GM04504 (cell line): ENCODE data around the gene MYO1D.

Experiments
- DNase-seq: peaks from one replicate; pipeline ENCODE4 v3.0.0-alpha.2; 2012; ENCODE audit warnings: low read depth

Gene MYO1D

GRCh38 chr17:32819035-32819434 is 57.9 kb downstream of the MYO1D start:
- peak; percentile 50 for DNase-seq

DNA sequence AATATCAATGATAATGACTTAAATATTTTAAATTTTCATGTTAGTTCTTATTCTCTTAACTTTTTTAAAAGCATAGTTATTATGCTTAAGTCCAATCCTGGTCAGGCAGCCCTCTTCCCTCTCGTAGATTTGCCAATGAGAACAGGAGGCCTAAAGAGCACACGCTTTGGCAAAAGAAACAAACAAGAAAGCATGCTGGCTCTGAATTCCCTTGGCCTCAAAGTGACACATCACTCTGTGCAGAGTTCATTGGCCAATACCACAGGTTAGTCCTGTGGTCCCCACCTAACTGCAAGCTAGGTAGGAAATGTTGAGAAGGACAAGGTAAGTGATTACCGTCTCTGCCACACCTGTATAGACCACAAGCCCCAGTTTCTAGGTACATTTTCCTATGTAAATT is 61.5 kb downstream of the MYO1D start:
- no peak for DNase-seq

- no peak for DNase-seq
Measured at GRCh38 chr17:32814836-32815235, 62.1 kb downstream of the MYO1D start.

DNA sequence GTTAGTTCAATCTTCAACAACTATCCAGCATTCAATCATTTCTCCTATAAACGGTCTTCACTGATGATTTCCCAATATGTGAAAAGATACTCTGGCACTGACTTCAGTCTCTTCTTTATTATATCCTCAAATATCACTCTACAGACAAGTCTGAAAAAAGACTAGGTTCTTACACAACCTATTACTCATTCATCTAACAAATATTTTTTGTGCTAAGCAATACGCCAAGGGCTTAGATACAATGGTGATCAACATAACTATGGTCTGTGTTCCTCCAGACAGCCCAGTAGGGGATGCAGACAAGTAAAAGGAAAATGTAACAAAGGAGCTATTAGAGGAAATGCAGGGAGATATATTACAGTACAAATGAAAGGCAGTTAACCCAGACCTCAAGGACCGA is 63.9 kb downstream of the MYO1D start:
- DNase-seq = peak; percentile 47

- DNase-seq = no peak
Measured at GRCh38 chr17:32810690-32811089, 66.2 kb downstream of the MYO1D start.

GRCh38 chr17:32807577-32807976 is 69.3 kb downstream of the MYO1D start:
- DNase-seq = no peak

- no peak for DNase-seq
Measured at GRCh38 chr17:32806646-32807045, 70.3 kb downstream of the MYO1D start.

DNA sequence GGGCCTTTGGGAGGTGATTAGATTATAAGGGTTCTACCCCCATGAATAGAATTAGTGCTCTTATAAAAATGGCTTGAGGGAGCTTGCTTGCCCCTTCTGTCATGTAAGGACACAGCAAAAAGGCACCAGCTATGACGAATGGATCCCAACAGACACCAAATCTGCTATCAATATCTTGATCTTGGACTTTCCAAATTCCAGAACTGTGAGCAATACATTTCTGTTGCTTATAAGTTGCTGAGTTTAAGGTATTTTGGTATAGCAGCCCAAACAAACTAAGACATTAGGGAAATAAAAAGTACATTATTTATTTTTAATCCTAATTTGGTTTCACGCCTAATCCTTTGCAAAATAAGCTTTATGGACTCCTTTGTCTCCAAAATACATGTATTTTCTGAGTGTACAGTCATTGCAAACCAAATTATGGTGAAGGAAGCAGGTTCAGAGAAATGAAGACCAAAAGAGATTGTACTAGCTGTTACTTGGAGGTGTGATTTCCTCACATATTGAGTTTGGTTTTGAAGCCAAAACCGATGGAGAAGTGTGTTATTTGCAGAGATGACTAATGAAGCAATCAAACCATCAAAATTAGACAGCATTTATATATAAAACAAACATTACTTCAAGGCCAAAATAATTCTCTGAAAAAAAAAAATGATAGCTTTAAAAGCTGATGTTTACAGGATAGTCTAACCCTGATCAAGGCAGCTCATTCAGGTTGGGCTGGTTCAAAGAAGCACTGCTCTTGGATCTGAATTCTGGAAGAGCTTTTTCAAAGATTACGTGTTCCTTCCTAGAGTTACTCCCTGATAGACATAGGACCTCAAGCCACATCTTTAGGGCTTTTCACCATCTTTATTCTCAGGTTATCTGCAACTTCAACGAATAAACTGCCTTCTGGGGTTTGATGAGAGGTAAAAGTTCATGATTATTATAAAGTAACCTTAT is 71.6 kb downstream of the MYO1D start:
- no peak for DNase-seq

GRCh38 chr17:32803544-32803943 is 73.4 kb downstream of the MYO1D start:
- DNase-seq = no peak

- no peak for DNase-seq
Measured at GRCh38 chr17:32802306-32802705, 74.6 kb downstream of the MYO1D start.

- no peak for DNase-seq
Measured at GRCh38 chr17:32801641-32802040, 75.3 kb downstream of the MYO1D start.

GRCh38 chr17:32801193-32801592 is 75.7 kb downstream of the MYO1D start:
- no peak for DNase-seq

DNA sequence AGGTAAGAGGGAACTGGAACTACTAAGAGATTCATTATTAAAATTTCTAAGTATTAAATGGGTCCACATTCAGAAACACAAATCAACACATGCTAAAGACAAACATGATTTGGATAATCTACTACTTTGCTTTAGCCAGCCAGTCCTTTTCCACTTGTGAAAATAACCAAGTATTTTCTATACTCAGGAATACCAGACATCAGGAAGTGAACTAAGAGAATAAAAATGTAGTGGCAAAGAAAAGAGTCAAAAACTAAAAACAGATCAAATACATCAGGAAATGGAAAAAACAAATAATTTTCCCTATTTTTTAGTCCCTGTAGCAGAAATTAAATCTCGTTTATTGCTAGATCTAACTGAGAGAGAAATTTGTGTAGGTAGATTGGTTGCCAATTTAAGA is 78.0 kb downstream of the MYO1D start:
- no peak for DNase-seq

DNA sequence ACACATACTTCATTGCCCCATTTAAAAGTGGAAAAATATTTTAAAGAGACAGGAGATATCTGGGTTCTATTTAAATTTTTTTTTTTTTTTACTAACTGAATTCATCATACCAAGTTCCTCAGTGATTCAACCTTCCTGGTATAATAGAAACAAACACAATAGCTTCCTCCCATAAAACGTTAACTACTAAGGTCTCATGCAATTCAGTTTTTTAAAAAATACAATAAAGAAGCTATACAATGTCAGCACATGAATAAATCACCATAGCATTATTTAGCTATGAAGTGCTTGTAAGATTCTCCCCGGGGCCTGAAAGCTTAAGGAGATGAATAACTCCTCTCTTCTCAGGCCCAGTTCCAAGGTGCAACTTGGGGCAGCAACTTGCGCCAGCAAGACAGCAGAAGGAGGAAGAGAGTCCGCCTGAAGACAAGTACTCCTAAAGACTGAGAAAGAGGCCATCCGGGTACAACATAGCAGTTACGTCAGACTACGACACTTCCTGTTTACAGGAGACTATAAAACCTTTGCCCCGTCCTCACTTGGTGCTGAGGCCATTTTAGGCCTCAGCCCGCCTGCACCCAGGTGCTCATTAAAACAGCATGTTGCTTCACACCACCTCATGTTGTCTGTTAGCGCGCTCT is 81.5 kb downstream of the MYO1D start:
- no peak for DNase-seq

DNA sequence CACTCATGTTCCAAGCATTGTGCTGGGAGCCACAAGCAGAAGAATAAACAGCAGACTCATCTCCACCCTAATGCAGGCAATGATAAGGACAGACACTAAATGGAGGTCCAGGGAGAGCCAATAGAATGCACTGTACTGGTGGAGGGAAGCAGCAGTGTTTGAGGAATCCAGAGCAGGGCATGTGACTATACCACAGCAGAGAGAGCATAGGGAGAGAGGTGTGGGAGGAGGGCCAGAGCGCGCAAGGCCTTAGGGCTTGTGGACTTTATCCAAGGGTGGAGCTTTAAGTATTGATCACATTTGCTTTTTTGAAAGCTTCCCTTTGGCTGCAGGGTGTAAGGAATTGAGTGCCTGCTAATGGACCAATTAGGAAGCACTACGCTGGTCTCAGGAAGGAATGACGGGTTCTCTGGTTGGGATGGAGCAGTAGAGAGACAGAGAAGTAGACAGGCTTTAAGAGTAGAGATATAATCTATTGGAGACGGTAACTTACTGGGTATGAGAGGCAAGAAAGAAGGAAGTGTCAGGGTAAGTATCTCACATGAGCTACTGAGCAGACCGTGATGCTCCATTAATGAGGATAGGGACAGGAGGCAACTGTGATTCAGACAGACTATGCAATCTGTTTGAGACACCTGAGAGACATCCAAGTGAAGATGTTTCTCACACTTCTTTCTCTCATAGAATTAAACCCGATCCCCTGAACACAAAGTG is 82.2 kb downstream of the MYO1D start:
- DNase-seq = no peak

GRCh38 chr17:32793841-32794240 is 83.1 kb downstream of the MYO1D start:
- no peak for DNase-seq

DNA sequence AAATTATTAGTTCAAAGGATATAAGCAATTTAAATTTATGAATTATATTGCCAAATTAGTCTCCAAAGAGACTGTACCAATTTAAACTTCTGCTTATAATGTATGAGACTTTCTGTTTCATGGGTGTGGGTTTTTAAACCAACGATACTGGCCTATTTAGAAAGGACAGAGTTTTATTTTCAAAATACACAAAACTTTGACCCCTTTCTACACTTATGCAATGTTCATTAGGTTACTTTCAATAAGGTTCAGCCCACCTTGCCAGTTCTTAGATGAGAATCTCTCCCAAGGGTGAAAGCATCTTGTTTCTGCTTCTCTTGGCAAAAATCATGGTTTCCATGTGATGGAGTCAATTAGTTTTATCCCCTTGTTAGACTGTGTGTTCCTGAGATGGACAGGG is 84.7 kb downstream of the MYO1D start:
- no peak for DNase-seq

GRCh38 chr17:32786169-32786568 is 90.8 kb downstream of the MYO1D start:
- DNase-seq = no peak

- no peak for DNase-seq
Measured at GRCh38 chr17:32784113-32784512, 92.8 kb downstream of the MYO1D start.

GRCh38 chr17:32783602-32784001 is 93.3 kb downstream of the MYO1D start:
- DNase-seq = peak; percentile 41

DNA sequence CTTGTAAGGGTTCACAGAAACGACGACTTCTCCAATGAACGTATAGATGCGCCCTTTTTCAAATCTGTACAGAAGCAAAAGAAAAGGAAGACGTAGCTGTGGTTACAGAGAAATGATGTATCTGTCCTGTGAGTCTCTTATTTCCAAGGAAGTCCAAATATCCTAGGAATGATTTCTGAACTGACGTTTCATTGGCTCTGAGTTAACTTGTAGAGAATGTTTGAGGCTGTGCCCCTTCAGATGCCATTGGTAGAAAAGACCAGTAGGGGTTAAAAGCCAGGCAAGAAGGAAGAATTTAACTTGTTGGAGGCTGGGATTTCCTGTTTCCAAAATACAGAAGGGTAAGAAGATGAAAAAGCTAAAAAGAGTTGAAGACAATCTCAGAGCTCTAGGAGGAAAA is 96.2 kb downstream of the MYO1D start:
- no peak for DNase-seq

DNA sequence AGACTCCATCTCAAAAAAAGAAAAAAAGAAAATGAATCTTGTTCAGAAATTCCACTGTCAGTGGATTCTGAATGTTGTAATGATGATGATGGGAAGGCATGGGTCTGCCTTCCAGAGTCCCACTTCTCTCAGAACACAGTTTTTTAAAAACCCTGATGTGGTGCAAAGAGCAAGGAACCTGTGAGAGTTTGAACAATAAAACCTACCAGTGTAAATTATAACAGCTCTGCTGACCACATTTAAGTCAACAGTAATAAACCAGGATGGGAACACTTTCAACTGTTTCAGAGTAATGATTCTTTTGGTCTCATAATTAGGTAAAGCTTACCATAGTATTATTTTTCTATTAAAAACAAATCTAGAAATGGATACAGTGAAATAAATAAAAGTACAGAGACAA is 99.0 kb downstream of the MYO1D start:
- DNase-seq = no peak

DNA sequence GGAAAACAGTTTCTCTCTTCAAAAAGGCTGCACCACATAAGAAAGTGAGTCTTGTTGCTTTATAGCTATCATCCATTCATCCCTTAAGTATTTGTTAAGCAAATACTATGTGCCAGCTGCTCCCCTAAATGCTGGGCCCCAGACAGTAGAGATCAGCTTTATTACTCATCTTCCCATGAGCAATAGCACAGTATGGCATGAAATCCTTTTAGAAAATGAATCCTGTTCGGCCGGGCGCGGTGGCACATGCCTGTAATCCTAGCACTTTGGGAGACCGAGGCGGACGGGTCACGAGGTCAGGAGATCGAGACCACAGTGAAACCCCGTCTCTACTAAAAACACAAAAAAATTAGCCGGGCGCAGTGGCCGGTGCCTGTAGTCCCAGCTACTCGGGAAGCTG is 99.5 kb downstream of the MYO1D start:
- DNase-seq = no peak
